ENCODE data around the gene POLR1A. TPM values are rescaled to one million over a fixed set of nuclear protein-coding genes. Genes with fewer than 3 reads are reported as not detected.

The POLR1A gene
- total and polyA plus RNA-seq, 2 donors (not counting 3 experiments of a cell fraction or from before 2014, with no cell fraction given), result 7.6 to 40.7 TPM

DNA sequence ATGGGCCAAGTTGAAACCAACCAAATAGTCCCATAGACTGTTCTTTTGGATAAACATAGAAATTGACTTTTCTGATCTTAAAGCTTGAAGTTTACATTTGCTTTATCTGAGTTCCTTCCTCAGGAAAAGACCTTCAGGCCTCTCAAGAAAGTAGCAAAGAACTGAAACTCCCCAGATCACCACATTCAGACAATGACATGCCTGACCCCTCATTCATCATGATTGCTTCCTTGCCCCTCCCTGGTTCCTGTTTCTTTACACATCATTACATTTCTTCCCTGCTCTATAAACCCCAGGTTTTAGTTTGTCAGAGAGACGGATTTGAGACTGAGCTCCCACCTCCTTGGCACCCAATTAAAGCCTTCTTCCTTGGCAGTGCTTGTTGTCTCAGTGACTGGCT, 133.3 kb downstream of the POLR1A start:
- H3K4me2 ChIP-seq (ENCODE audit: insufficient read depth, low read length), result no peak overlapping the region
- CTCF ChIA-PET, result interaction anchor here (1.9 kb wide), 1 partner anchor 11 kb away, joined by 6 read pairs; no protein-coding TSS in a partner anchor
- no peaks in the 10 kb centered on the region for H3K9me1 ChIP-seq (replicated peaks; ENCODE audit: control insufficient read depth, extremely low read depth, insufficient read depth, low read length)
- H3K4me3 ChIP-seq (replicated peaks in 1 of 3; ENCODE audit: insufficient read depth in 1 of 3, low read depth in 1 of 3, low read length in 3 of 3), result no peak overlapping the region
- no TSS peak for BruUV-seq (replicated peaks)
- DNase-seq (ENCODE audit: low read depth, low spot score), result peak; percentile 10
- H3K27me3 ChIP-seq (ENCODE audit: control insufficient read depth in 2 of 2, insufficient read depth in 2 of 2, low read length in 2 of 2), result peaks cover 8 to 14% of the 10 kb centered on the region in 2 experiments
- TF ChIP-seq POLR2AphosphoS5 (IDR thresholded peaks at IDR 0.05; ENCODE audit: insufficient read depth, low read depth, low read length) (no peak), EZH2 (IDR thresholded peaks at IDR 0.05; ENCODE audit: borderline replicate concordance, low read depth, low read length, severe bottlenecking) (no peak), FOS (IDR thresholded peaks at IDR 0.05; ENCODE audit: borderline replicate concordance, insufficient read depth, low read length) (no peak), GATA2 (IDR thresholded peaks at IDR 0.05; ENCODE audit: insufficient read depth, insufficient read length, low read depth, low read length) (no peak), MYC (IDR thresholded peaks at IDR 0.05; ENCODE audit: low read depth, low read length) (no peak), JUN (IDR thresholded peaks at IDR 0.05; ENCODE audit: borderline replicate concordance, insufficient read depth, insufficient read length, low read depth) (no peak), POLR2A (IDR thresholded peaks at IDR 0.05; ENCODE audit: low read depth, low read length) (no peak)
- TF ChIP-seq, protein P1, sequence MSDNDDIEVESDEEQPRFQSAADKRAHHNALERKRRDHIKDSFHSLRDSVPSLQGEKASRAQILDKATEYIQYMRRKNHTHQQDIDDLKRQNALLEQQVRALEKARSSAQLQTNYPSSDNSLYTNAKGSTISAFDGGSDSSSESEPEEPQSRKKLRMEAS (IDR thresholded peaks at IDR 0.05; ENCODE audit: insufficient read depth, insufficient read length), result no peak
- TF ChIP-seq, protein P2, sequence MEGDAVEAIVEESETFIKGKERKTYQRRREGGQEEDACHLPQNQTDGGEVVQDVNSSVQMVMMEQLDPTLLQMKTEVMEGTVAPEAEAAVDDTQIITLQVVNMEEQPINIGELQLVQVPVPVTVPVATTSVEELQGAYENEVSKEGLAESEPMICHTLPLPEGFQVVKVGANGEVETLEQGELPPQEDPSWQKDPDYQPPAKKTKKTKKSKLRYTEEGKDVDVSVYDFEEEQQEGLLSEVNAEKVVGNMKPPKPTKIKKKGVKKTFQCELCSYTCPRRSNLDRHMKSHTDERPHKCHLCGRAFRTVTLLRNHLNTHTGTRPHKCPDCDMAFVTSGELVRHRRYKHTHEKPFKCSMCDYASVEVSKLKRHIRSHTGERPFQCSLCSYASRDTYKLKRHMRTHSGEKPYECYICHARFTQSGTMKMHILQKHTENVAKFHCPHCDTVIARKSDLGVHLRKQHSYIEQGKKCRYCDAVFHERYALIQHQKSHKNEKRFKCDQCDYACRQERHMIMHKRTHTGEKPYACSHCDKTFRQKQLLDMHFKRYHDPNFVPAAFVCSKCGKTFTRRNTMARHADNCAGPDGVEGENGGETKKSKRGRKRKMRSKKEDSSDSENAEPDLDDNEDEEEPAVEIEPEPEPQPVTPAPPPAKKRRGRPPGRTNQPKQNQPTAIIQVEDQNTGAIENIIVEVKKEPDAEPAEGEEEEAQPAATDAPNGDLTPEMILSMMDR (IDR thresholded peaks at IDR 0.05; ENCODE audit: extremely low read depth in 1 of 2, insufficient read depth in 1 of 2, low read depth in 1 of 2, low read length in 2 of 2), result no peak
- no peak overlapping the region for H3K27ac ChIP-seq (ENCODE audit: insufficient read depth, low read depth, low read length)
- intact Hi-C loops (cut with micrococcal nuclease) (no loop called here), dilution Hi-C loops (cut with MboI; ENCODE audit: extremely low pct_ligation_motif_present, low sequenced_read_pairs) (no loop called here)
- no peak for FAIRE-seq
- no peak overlapping the region for H3K9ac ChIP-seq (replicated peaks; ENCODE audit: extremely low read depth, insufficient read depth, low read length)
- H3K36me3 ChIP-seq (ENCODE audit: control insufficient read depth in 2 of 2, extremely low read depth in 1 of 2, insufficient read depth in 2 of 2, low read length in 2 of 2), result no peaks in the 10 kb centered on the region
- no peaks in the 10 kb centered on the region for H3K9me3 ChIP-seq (replicated peaks; ENCODE audit: control insufficient read depth, insufficient read depth, low read length)
- no peaks in the 10 kb centered on the region for H3K79me2 ChIP-seq (ENCODE audit: control insufficient read depth, insufficient read depth, low read length)
- H2AFZ ChIP-seq (ENCODE audit: low read depth, low read length), result no peak overlapping the region
- H4K20me1 ChIP-seq (replicated peaks; ENCODE audit: control insufficient read depth, extremely low read depth, insufficient read depth, low read length), result no peaks in the 10 kb centered on the region
- H3K4me1 ChIP-seq (ENCODE audit: control insufficient read depth, extremely low read depth, insufficient read depth, low read length), result no peaks in the 10 kb centered on the region
- POLR2A ChIA-PET, result no interaction called here

All from endothelial cell of umbilical vein (primary cell).